ENCODE data around the gene NPHS1.

NPHS1 gene

GRCh38 chr19:35868823-35869326 is 16.6 kb upstream of the NPHS1 start:
- DNase-seq (ENCODE audit: low spot score in 2 of 2) (no peak), ATAC-seq (ENCODE audit: low read depth) (no peak)
- Mint-ChIP-seq H3K9me3 (peaks cover 3% of the 10 kb centered on the region), H3K27me3 (peaks cover 39% of the 10 kb centered on the region), H3K4me3 (peak overlapping the region; percentile 53), H3K36me3 (peaks cover 6% of the 10 kb centered on the region), H3K4me1 (peaks cover 16% of the 10 kb centered on the region), H3K27ac (no peak overlapping the region)

- no peak for DNase-seq (ENCODE audit: low spot score in 2 of 2)
- Mint-ChIP-seq H3K4me3 (peak within 1 kb of the TSS; percentile 68), H3K9me3 (peaks cover 3% of the 10 kb centered on the region), H3K27me3 (peaks cover 36% of the 10 kb centered on the region), H3K36me3 (peaks cover 6% of the 10 kb centered on the region), H3K4me1 (peaks cover 16% of the 10 kb centered on the region), H3K27ac (no peak within 1 kb of the TSS)
- peak; percentile 68 for ATAC-seq (ENCODE audit: low read depth)
Measured at GRCh38 chr19:35868172-35868822, 16.0 kb upstream of the NPHS1 start, which contains the start of gene APLP1. Gene APLP1 (plus strand): TSS chr19:35868574. CDS start chr19:35868637, 63 bp downstream.

- no peak overlapping the region for H3K4me3 Mint-ChIP-seq
- DNase-seq (ENCODE audit: low spot score in 2 of 2) (no peak), ATAC-seq (ENCODE audit: low read depth) (no peak)
- no peak overlapping the region for H3K27ac Mint-ChIP-seq
- peaks cover 47% of the 10 kb centered on the region for H3K27me3 Mint-ChIP-seq
- H3K4me1 Mint-ChIP-seq, result peaks cover 10% of the 10 kb centered on the region
- no peaks in the 10 kb centered on the region for H3K9me3 Mint-ChIP-seq
- peaks cover 2% of the 10 kb centered on the region for H3K36me3 Mint-ChIP-seq
Measured at GRCh38 chr19:35863018-35863417, 10.7 kb upstream of the NPHS1 start.

GRCh38 chr19:35862528-35862927 is 10.2 kb upstream of the NPHS1 start:
- Mint-ChIP-seq H3K4me1 (peaks cover 7% of the 10 kb centered on the region), H3K9me3 (no peaks in the 10 kb centered on the region), H3K27ac (no peak overlapping the region), H3K4me3 (no peak overlapping the region), H3K27me3 (peaks cover 47% of the 10 kb centered on the region), H3K36me3 (peaks cover under 1% of the 10 kb centered on the region)
- DNase-seq (ENCODE audit: low spot score in 2 of 2), result no peak
- ATAC-seq (ENCODE audit: low read depth), result no peak

GRCh38 chr19:35861640-35862160 is 9.4 kb upstream of the NPHS1 start:
- ATAC-seq (ENCODE audit: low read depth), result no peak
- no peak for DNase-seq (ENCODE audit: low spot score in 2 of 2)
- Mint-ChIP-seq H3K27ac (no peak overlapping the region), H3K4me1 (peaks cover 9% of the 10 kb centered on the region), H3K27me3 (peaks cover 48% of the 10 kb centered on the region), H3K9me3 (no peaks in the 10 kb centered on the region), H3K36me3 (no peaks in the 10 kb centered on the region), H3K4me3 (no peak overlapping the region)

- no peak overlapping the region for H3K4me3 Mint-ChIP-seq
- no peaks in the 10 kb centered on the region for H3K9me3 Mint-ChIP-seq
Measured at GRCh38 chr19:35860818-35861639, 8.7 kb upstream of the NPHS1 start.

GRCh38 chr19:35860436-35860817 is 8.1 kb upstream of the NPHS1 start:
- Mint-ChIP-seq H3K9me3 (no peaks in the 10 kb centered on the region), H3K27me3 (peaks cover 40% of the 10 kb centered on the region), H3K4me3 (no peak overlapping the region), H3K27ac (no peak overlapping the region), H3K4me1 (peaks cover 9% of the 10 kb centered on the region), H3K36me3 (no peaks in the 10 kb centered on the region)
- no peak for ATAC-seq (ENCODE audit: low read depth)
- DNase-seq (ENCODE audit: low spot score in 2 of 2), result no peak

More at GRCh38 chr19:35860818-35861639, 8.7 kb upstream of the NPHS1 start:
- Mint-ChIP-seq H3K4me1 (peaks cover 9% of the 10 kb centered on the region), H3K27ac (no peak overlapping the region), H3K36me3 (no peaks in the 10 kb centered on the region), H3K27me3 (peaks cover 43% of the 10 kb centered on the region)
- DNase-seq (ENCODE audit: low spot score in 2 of 2) (no peak), ATAC-seq (ENCODE audit: low read depth) (no peak)

- ATAC-seq (ENCODE audit: low read depth), result no peak
- peaks cover 9% of the 10 kb centered on the region for H3K4me1 Mint-ChIP-seq
- no peak overlapping the region for H3K27ac Mint-ChIP-seq
- no peaks in the 10 kb centered on the region for H3K9me3 Mint-ChIP-seq
- no peak overlapping the region for H3K4me3 Mint-ChIP-seq
- H3K27me3 Mint-ChIP-seq, result peaks cover 41% of the 10 kb centered on the region
- H3K36me3 Mint-ChIP-seq, result no peaks in the 10 kb centered on the region
- no peak for DNase-seq (ENCODE audit: low spot score in 2 of 2)
Measured at GRCh38 chr19:35859414-35859813, 7.1 kb upstream of the NPHS1 start.

- H3K27ac Mint-ChIP-seq, result no peak overlapping the region
- H3K9me3 Mint-ChIP-seq, result no peaks in the 10 kb centered on the region
- DNase-seq (ENCODE audit: low spot score in 2 of 2) (no peak), ATAC-seq (ENCODE audit: low read depth) (no peak)
- peaks cover 40% of the 10 kb centered on the region for H3K27me3 Mint-ChIP-seq
- H3K4me3 Mint-ChIP-seq, result peak overlapping the region; percentile 3
- H3K4me1 Mint-ChIP-seq, result peaks cover 9% of the 10 kb centered on the region
- no peaks in the 10 kb centered on the region for H3K36me3 Mint-ChIP-seq
Measured at GRCh38 chr19:35858311-35858710, 6.0 kb upstream of the NPHS1 start.

GRCh38 chr19:35856546-35857149 is 4.3 kb upstream of the NPHS1 start, which contains the start of gene KIRREL2:
Gene KIRREL2 (plus strand): TSS chr19:35856911. CDS start chr19:35857120, 209 bp downstream.
- no peak within 1 kb of the TSS for H3K27ac Mint-ChIP-seq
- no peaks in the 10 kb centered on the region for H3K36me3 Mint-ChIP-seq
- peaks cover 9% of the 10 kb centered on the region for H3K4me1 Mint-ChIP-seq
- DNase-seq (ENCODE audit: low spot score in 2 of 2) (peak in 1 of 2 donors; percentile 48), ATAC-seq (ENCODE audit: low read depth) (peak; percentile 34)
- H3K9me3 Mint-ChIP-seq, result no peaks in the 10 kb centered on the region
- H3K27me3 Mint-ChIP-seq, result peaks cover 44% of the 10 kb centered on the region
- peak within 1 kb of the TSS; percentile 74 for H3K4me3 Mint-ChIP-seq

- Mint-ChIP-seq H3K27me3 (peaks cover 36% of the 10 kb centered on the region), H3K4me1 (peaks cover 3% of the 10 kb centered on the region), H3K4me3 (no peak overlapping the region), H3K9me3 (no peaks in the 10 kb centered on the region), H3K27ac (no peak overlapping the region), H3K36me3 (no peaks in the 10 kb centered on the region)
- DNase-seq (ENCODE audit: low spot score in 2 of 2) (no peak), ATAC-seq (ENCODE audit: low read depth) (no peak)
Measured at GRCh38 chr19:35853038-35853756, 893 bp upstream of the NPHS1 start.

GRCh38 chr19:35851213-35852028 is 883 bp downstream of the NPHS1 start:
- no peaks in the 10 kb centered on the region for H3K9me3 Mint-ChIP-seq
- DNase-seq (ENCODE audit: low spot score in 2 of 2), result no peak
- no peak overlapping the region for H3K27ac Mint-ChIP-seq
- peaks cover under 1% of the 10 kb centered on the region for H3K4me1 Mint-ChIP-seq
- ATAC-seq (ENCODE audit: low read depth), result peak; percentile 58
- H3K4me3 Mint-ChIP-seq, result no peak overlapping the region
- H3K36me3 Mint-ChIP-seq, result no peaks in the 10 kb centered on the region
- peaks cover 32% of the 10 kb centered on the region for H3K27me3 Mint-ChIP-seq
